ENCODE data around the gene ZNF454.

The ZNF454 gene

GRCh38 chr5:178940569-178941360 is at the start of gene ZNF454:
TSS of gene ZNF454 (plus strand) at chr5:178941198. CDS start at chr5:178942792, 1,594 bp downstream.
- DNase-seq = peak; percentile 60 to 97 (median 93)

GRCh38 chr5:178895615-178896571 is 45.1 kb upstream of the ZNF454 start, which contains the start of gene ZFP2:
TSS of gene ZFP2 (plus strand) at chr5:178895913. CDS start at chr5:178931314, 35,401 bp downstream.
- peak in 53 of 56 donors; percentile 4 to 76 (median 40) for DNase-seq

GRCh38 chr5:178899289-178899688 is 41.7 kb upstream of the ZNF454 start:
- DNase-seq = no peak

- no peak for DNase-seq
Measured at GRCh38 chr5:178902849-178903248, 38.1 kb upstream of the ZNF454 start.

GRCh38 chr5:178931846-178932760 is 8.9 kb upstream of the ZNF454 start:
- no peak for DNase-seq

GRCh38 chr5:178941361-178941760 is 363 bp downstream of the ZNF454 start:
- peak in 11 of 56 donors; percentile 7 to 47 (median 39) for DNase-seq

GRCh38 chr5:178965465-178966055 is 24.6 kb downstream of the ZNF454 start:
- DNase-seq = no peak

- no peak for DNase-seq
Measured at GRCh38 chr5:178981381-178981780, 40.4 kb downstream of the ZNF454 start.

GRCh38 chr5:178982941-178983340 is 41.9 kb downstream of the ZNF454 start:
- no peak for DNase-seq

- no peak for DNase-seq
Measured at GRCh38 chr5:178983728-178984127, 42.7 kb downstream of the ZNF454 start.

GRCh38 chr5:178984145-178985072 is 43.4 kb downstream of the ZNF454 start:
- no peak for DNase-seq

- DNase-seq = no peak
Measured at GRCh38 chr5:178986326-178986960, 45.4 kb downstream of the ZNF454 start.

- DNase-seq = no peak
Measured at GRCh38 chr5:178988436-178989220, 47.6 kb downstream of the ZNF454 start.

GRCh38 chr5:178989311-178989710 is 48.3 kb downstream of the ZNF454 start:
- DNase-seq = no peak

- no peak for DNase-seq
Measured at GRCh38 chr5:178990491-178990890, 49.5 kb downstream of the ZNF454 start.

GRCh38 chr5:178991190-178992145 is 50.5 kb downstream of the ZNF454 start:
- no peak for DNase-seq
